Adrenal gland (tissue), 5 donors: ENCODE results near the gene BTBD19.

Source experiments
- POLR2A ChIP-seq, 2 donors: fragments of 450-650 bp; IDR thresholded peaks; one replicate each; pipeline ENCODE4 v1.6.1; 2017; ENCODE audit warnings: antibody characterized with exemption in 2 of 2, mild to moderate bottlenecking in 2 of 2, moderate library complexity in 1 of 2
- TF ChIP-seq, protein P1 (sequence below), 6 experiments: fragments of 450-650 bp in 4 of 6; fragments of 200-600 bp in 2 of 6; sonication (generic) in 1 of 6; IDR thresholded peaks; 1 replicate in 5 of 6; 2 replicates in 1 of 6; pipeline versions ENCODE4 v1.5.1 to v1.8.0; 2016 to 2021; ENCODE audit warnings: antibody characterized with exemption in 6 of 6, mild to moderate bottlenecking in 2 of 6, moderate library complexity in 1 of 6
- donor health status: DM: no; HTN: no; CAD: no.

- TF ChIP-seq, protein P1, sequence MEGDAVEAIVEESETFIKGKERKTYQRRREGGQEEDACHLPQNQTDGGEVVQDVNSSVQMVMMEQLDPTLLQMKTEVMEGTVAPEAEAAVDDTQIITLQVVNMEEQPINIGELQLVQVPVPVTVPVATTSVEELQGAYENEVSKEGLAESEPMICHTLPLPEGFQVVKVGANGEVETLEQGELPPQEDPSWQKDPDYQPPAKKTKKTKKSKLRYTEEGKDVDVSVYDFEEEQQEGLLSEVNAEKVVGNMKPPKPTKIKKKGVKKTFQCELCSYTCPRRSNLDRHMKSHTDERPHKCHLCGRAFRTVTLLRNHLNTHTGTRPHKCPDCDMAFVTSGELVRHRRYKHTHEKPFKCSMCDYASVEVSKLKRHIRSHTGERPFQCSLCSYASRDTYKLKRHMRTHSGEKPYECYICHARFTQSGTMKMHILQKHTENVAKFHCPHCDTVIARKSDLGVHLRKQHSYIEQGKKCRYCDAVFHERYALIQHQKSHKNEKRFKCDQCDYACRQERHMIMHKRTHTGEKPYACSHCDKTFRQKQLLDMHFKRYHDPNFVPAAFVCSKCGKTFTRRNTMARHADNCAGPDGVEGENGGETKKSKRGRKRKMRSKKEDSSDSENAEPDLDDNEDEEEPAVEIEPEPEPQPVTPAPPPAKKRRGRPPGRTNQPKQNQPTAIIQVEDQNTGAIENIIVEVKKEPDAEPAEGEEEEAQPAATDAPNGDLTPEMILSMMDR (IDR thresholded peaks at IDR 0.05), result no peak
- TF ChIP-seq POLR2A (IDR thresholded peaks at IDR 0.05), result no peak
Measured at GRCh38 chr1:44803062-44803311, 5.3 kb upstream of the BTBD19 start.
